HEK293T (cell line): Measurements from ENCODE around the gene TP53INP2.

Source experiments
- FOXK2 ChIP-seq: fragments of 450-650 bp; IDR thresholded peaks from 2 replicates; pipeline ENCODE4 v1.6.1; 2016; ENCODE audit warnings: mild to moderate bottlenecking
- ZNF384 ChIP-seq: fragments of 450-650 bp; IDR thresholded peaks from 2 replicates; pipeline ENCODE4 v1.6.1; 2016
- TF ChIP-seq, protein P1 (sequence below): fragments of 450-650 bp; IDR thresholded peaks from 2 replicates; pipeline ENCODE4 v1.6.1; 2016

GRCh38 chr20:34709044-34709830 lies 5.1 kb downstream of the TP53INP2 start:
- TF ChIP-seq, protein P1, sequence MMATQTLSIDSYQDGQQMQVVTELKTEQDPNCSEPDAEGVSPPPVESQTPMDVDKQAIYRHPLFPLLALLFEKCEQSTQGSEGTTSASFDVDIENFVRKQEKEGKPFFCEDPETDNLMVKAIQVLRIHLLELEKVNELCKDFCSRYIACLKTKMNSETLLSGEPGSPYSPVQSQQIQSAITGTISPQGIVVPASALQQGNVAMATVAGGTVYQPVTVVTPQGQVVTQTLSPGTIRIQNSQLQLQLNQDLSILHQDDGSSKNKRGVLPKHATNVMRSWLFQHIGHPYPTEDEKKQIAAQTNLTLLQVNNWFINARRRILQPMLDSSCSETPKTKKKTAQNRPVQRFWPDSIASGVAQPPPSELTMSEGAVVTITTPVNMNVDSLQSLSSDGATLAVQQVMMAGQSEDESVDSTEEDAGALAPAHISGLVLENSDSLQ, result no peak
- TF ChIP-seq ZNF384 (no peak), FOXK2 (no peak)
